A549 (cell line): ENCODE data around the gene ZNF264.

Experiments used
- CBX8 ChIP-seq: fragments of 200-600 bp; sonication (generic); IDR thresholded peaks from 2 replicates; pipeline ENCODE4 v1.6.1; 2016
- CEBPB ChIP-seq, 2 experiments: fragments of >200 bp in 1 of 2; sonication (Bioruptor Twin) in 1 of 2; formaldehyde crosslinking in 1 of 2; IDR thresholded peaks; 2 replicates each; pipeline ENCODE4 v1.6.1; 2012 to 2016
- CHD2 ChIP-seq: fragments of 150-350 bp; IDR thresholded peaks from 2 replicates; pipeline ENCODE4 v1.6.1; 2014; ENCODE audit warnings: low read length; ENCODE audit not compliant: partially characterized antibody
- EP300 ChIP-seq, 2 experiments: fragments of >200 bp; sonication (Bioruptor Twin); formaldehyde crosslinking; IDR thresholded peaks; 2 replicates in 1 of 2; 3 replicates in 1 of 2; pipeline ENCODE4 v1.6.1; 2016 to 2017
- ESRRA ChIP-seq: fragments of 150-350 bp; IDR thresholded peaks from 2 replicates; pipeline ENCODE4 v1.6.1; 2014; ENCODE audit warnings: mild to moderate bottlenecking, low read length, borderline replicate concordance
- HOXA7 ChIP-seq: fragments of 250-450 bp; sonication (Bioruptor Pico); IDR thresholded peaks from 2 replicates; pipeline ENCODE4 v1.5.0; 2020; ENCODE audit warnings: mild to moderate bottlenecking, moderate library complexity
- JUNB ChIP-seq: fragments of >200 bp; sonication (Bioruptor Twin); formaldehyde crosslinking; IDR thresholded peaks from 2 replicates; pipeline ENCODE4 v1.6.1; 2016
- MYC ChIP-seq: IDR thresholded peaks from 2 replicates; pipeline ENCODE4 v1.6.1; 2012; ENCODE audit warnings: mild to moderate bottlenecking, inconsistent platforms, low read length, improper control_type of control experiment, borderline replicate concordance
- POLR2A ChIP-seq: IDR thresholded peaks from 2 replicates; pipeline ENCODE4 v1.6.1; 2012; ENCODE audit warnings: mild to moderate bottlenecking, low read length
- RAD21 ChIP-seq, 2 experiments: fragments of >200 bp in 1 of 2; sonication (Bioruptor Twin) in 1 of 2; formaldehyde crosslinking in 1 of 2; IDR thresholded peaks in 1 of 2; conservative IDR thresholded peaks in 1 of 2; 2 replicates in 1 of 2; 3 replicates in 1 of 2; pipeline ENCODE4 v1.6.1; 2012 to 2018; ENCODE audit warnings: inconsistent platforms in 1 of 2
- SREBF2 ChIP-seq: fragments of 450-650 bp; IDR thresholded peaks from 2 replicates; pipeline ENCODE4 v1.6.1; 2014; ENCODE audit warnings: mild to moderate bottlenecking, moderate library complexity
- TF ChIP-seq, protein P1 (sequence below): fragments of >200 bp; sonication (Bioruptor Twin); formaldehyde crosslinking; IDR thresholded peaks from 3 replicates; pipeline ENCODE4 v1.5.1; 2016
- TF ChIP-seq, protein P2 (sequence below): fragments of 150-350 bp; IDR thresholded peaks from 2 replicates; pipeline ENCODE4 v1.6.1; 2014; ENCODE audit warnings: low read depth, mild to moderate bottlenecking, low read length

DNA sequence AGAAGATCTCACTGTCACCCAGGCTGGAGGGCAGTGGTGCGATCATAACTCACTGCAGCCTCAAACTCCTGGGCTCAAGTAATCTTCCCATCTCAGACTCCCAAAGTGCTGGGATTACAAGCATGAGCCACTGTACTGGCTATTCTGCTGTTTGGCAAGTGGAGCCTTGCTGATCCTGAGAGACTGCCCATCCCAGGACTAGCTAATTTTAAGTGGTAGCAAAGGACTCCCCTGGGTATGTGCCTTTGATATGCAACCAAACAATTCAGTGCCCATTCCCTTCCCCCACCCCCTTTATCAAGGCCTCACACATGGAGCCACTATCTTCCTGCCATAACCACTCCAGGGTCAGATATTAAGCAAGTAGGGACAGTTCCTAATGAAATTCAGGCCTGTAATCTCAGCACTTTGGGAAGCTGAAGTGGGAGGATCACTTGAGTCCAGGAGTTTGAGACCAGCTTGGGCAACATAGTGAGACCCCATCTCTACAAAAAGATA lies 72.0 kb downstream of the ZNF264 start:
- TF ChIP-seq POLR2A = no peak
- TF ChIP-seq, protein P1, sequence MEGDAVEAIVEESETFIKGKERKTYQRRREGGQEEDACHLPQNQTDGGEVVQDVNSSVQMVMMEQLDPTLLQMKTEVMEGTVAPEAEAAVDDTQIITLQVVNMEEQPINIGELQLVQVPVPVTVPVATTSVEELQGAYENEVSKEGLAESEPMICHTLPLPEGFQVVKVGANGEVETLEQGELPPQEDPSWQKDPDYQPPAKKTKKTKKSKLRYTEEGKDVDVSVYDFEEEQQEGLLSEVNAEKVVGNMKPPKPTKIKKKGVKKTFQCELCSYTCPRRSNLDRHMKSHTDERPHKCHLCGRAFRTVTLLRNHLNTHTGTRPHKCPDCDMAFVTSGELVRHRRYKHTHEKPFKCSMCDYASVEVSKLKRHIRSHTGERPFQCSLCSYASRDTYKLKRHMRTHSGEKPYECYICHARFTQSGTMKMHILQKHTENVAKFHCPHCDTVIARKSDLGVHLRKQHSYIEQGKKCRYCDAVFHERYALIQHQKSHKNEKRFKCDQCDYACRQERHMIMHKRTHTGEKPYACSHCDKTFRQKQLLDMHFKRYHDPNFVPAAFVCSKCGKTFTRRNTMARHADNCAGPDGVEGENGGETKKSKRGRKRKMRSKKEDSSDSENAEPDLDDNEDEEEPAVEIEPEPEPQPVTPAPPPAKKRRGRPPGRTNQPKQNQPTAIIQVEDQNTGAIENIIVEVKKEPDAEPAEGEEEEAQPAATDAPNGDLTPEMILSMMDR = no peak
- no peak for TF ChIP-seq CBX8
- no peak for TF ChIP-seq ESRRA
- no peak for TF ChIP-seq CHD2
- TF ChIP-seq MYC = no peak
- TF ChIP-seq, protein P2, sequence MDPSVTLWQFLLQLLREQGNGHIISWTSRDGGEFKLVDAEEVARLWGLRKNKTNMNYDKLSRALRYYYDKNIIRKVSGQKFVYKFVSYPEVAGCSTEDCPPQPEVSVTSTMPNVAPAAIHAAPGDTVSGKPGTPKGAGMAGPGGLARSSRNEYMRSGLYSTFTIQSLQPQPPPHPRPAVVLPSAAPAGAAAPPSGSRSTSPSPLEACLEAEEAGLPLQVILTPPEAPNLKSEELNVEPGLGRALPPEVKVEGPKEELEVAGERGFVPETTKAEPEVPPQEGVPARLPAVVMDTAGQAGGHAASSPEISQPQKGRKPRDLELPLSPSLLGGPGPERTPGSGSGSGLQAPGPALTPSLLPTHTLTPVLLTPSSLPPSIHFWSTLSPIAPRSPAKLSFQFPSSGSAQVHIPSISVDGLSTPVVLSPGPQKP = no peak
- TF ChIP-seq JUNB = no peak
- TF ChIP-seq HOXA7 = no peak
- TF ChIP-seq SREBF2 = no peak
- TF ChIP-seq EP300 (IDR thresholded peaks at IDR 0.05) = no peak
- TF ChIP-seq RAD21 (conservative IDR thresholded peaks at IDR 0.05 in 1 of 2, IDR thresholded peaks at IDR 0.05 in 1 of 2) = no peak
- no peak for TF ChIP-seq CEBPB (IDR thresholded peaks at IDR 0.05)
